GM10248 (cell line): ENCODE data around the gene ZNF76.
A peak's percentile ranks its signal among the peaks of the same experiment; 100 is the strongest.

Source experiments
- CTCF ChIA-PET: fragments of 300-600 bp; sonication (Branson Sonifier 250); formaldehyde crosslinking; extraction: SDS; loops from one replicate; lab custom pipeline; 2021; ENCODE audit warnings: antibody characterized with exemption; lab: Yijun Ruan, JAX
- POLR2A ChIA-PET: fragments of 350-650 bp; sonication (Branson Sonifier 250); formaldehyde crosslinking; extraction: SDS; loops from one replicate; lab custom pipeline; 2020; ENCODE audit warnings: antibody characterized with exemption; lab: Yijun Ruan, JAX
- DNase-seq: peaks from one replicate; pipeline ENCODE4 v3.0.0; 2012; ENCODE audit errors: extremely low spot score
- TF ChIP-seq, protein P1 (sequence below): IDR thresholded peaks from 2 replicates; pipeline ENCODE4 v1.5.1; 2012; ENCODE audit warnings: mild to moderate bottlenecking, low read depth; ENCODE audit errors: extremely low read depth, missing control alignments, control extremely low read depth

Gene ZNF76

DNA sequence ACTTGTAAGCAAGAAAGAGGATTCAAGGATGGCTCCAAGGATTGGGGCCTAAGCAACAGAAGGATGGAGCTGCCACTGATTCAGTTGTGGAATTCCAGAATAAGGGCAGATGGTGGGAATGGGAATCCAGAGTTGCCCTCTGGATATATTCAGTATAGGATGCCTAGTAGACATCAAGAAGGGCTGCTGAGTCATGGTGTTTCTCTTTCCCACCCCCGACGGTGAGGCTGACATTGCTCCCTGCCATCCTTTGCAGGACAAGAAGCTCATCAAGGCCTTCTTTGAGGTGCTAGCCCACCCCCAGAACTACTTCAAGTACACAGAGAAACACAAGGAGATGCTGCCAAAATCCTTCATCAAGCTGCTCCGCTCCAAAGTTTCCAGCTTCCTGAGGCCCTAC is 11.2 kb upstream of the ZNF76 start:
- POLR2A ChIA-PET: no interaction called here
- DNase-seq: no peak
- CTCF ChIA-PET: interaction anchor here (1.0 to 6.1 kb wide), 5 partner anchors 8 to 261 kb away, joined by 3 to 42 read pairs (median 4); partner anchors contain the start of gene ZNF76
- TF ChIP-seq, protein P1, sequence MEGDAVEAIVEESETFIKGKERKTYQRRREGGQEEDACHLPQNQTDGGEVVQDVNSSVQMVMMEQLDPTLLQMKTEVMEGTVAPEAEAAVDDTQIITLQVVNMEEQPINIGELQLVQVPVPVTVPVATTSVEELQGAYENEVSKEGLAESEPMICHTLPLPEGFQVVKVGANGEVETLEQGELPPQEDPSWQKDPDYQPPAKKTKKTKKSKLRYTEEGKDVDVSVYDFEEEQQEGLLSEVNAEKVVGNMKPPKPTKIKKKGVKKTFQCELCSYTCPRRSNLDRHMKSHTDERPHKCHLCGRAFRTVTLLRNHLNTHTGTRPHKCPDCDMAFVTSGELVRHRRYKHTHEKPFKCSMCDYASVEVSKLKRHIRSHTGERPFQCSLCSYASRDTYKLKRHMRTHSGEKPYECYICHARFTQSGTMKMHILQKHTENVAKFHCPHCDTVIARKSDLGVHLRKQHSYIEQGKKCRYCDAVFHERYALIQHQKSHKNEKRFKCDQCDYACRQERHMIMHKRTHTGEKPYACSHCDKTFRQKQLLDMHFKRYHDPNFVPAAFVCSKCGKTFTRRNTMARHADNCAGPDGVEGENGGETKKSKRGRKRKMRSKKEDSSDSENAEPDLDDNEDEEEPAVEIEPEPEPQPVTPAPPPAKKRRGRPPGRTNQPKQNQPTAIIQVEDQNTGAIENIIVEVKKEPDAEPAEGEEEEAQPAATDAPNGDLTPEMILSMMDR: no peak

DNA sequence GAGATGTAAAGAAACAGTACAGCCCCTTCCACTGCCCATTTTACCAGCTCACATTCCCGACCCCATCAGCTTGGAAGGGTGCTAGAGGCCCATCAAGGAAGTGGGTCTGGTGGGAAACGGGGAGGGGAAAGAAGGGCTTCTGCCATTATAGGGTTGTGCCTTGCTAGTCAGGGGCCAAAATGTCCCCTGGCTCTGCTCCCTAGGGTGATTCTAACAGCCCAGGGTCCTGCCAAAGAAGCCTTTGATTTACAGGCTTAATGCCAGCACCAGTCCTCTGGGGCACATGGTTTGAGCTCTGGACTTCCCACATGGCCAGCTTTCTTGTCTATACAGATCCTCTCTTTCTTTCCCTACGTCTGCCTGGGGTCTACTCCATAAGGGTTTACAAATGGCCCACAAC is 10.6 kb upstream of the ZNF76 start:
- TF ChIP-seq, protein P1: no peak
- ChIA-PET POLR2A (no interaction called here), CTCF (interaction anchor here (1.0 to 6.1 kb wide), 5 partner anchors 9 to 262 kb away, joined by 3 to 42 read pairs (median 4); partner anchors contain the start of gene ZNF76)
- no peak for DNase-seq

DNA sequence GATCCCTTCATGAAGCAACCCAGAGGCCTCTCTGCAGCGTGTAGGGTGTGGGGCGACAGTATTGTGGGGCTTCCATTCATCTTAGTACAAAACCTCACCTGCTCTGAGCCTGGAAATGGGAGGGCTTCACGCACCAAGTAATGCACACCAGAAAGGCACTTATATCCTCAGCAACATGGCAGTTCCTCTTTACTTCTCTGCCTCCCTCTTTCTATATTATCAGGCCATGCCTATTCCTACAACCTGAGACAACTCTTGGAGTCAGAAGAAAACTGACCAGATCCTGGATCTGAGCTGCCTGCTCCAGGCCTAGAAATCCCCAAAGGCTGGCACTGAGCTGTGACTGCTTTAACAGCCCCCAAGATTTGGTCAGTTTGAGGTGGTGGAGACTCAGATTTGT is 7.6 kb upstream of the ZNF76 start:
- TF ChIP-seq, protein P1: no peak
- CTCF ChIA-PET: interaction anchor here (6.1 kb wide), 1 partner anchor 12 kb away, joined by 42 read pairs; no protein-coding TSS in a partner anchor

DNA sequence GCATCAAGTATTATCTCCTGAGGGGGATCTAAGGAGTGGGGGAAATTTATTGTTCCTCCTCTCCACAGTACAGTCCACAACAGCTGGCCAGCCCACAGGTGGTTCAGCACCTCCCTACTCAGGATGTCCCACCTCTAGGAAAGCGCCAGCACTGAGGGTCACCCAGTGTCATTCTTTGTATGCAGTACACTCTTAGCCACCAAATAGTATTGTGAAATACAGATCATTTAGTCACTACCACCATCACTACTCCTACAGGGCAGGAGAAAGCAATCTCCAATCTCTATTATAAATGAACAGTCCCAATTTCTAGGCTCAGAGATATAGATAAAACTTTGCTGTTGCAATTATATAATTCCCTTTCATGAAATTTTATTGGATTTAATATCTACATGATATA is 6.3 kb upstream of the ZNF76 start:
- POLR2A ChIA-PET: no interaction called here
- CTCF ChIA-PET: interaction anchor here (6.1 kb wide), 1 partner anchor 13 kb away, joined by 42 read pairs; no protein-coding TSS in a partner anchor
- TF ChIP-seq, protein P1: no peak
- DNase-seq: no peak

More for the DNA sequence above, 7.6 kb upstream of the ZNF76 start:
- no peak for DNase-seq
- POLR2A ChIA-PET: no interaction called here

DNA sequence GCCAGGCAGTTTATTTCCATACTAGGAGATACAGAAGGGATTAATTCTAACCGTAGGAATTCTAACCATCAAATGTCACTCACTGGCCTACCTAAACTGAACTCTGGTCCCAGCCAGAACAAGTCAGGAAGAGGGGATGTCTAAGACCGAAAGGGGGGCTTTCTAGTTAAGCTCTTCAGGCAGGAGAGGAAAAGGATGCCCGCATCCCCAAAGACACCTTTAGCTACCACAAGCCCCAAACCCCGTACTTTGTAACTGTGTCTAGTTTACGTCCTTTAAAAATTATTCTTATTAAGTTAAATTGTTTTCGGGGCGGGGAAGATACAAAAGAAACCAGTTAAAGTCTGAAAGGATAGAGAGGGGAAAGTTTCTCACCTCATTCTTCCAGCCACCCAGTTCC is 1.2 kb upstream of the ZNF76 start:
- TF ChIP-seq, protein P1: no peak
- no peak for DNase-seq
- CTCF ChIA-PET: interaction anchor here (1.1 to 7.3 kb wide), 4 partner anchors 9 to 478 kb away, joined by 3 to 63 read pairs (median 8); partner anchors contain the start of gene ARMC12
- POLR2A ChIA-PET: no interaction called here

DNA sequence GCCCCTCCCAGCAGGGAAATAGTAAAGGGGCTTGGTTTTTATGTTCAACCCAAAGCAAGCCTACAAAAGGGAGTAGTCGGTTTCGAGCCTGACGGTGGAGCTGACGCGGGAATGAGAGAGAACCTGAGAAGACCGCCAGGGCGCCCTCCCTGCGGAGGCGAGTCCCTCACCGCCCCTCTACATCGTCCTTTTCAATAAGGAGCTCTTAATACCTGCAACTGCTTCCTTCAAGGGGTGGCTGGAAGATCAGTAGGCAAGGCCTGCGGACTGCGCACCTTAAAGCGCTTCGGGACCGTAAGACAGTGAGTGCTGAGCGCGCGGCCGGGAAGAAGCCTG is 709 bp upstream of the ZNF76 start:
- TF ChIP-seq, protein P1: no peak
- ChIA-PET CTCF (interaction anchor here (0.9 to 7.3 kb wide), 6 partner anchors 9 to 478 kb away, joined by 3 to 63 read pairs (median 4); partner anchors contain the start of gene ARMC12), POLR2A (no interaction called here)
- peak; percentile 57 for DNase-seq
